NCI-H510A (cell line): ENCODE results near the gene DUSP22.

Experiments
- DNase-seq: peaks from one replicate; lab custom pipeline; 2025; lab: John Stamatoyannopoulos, UW

The DUSP22 gene

DNA sequence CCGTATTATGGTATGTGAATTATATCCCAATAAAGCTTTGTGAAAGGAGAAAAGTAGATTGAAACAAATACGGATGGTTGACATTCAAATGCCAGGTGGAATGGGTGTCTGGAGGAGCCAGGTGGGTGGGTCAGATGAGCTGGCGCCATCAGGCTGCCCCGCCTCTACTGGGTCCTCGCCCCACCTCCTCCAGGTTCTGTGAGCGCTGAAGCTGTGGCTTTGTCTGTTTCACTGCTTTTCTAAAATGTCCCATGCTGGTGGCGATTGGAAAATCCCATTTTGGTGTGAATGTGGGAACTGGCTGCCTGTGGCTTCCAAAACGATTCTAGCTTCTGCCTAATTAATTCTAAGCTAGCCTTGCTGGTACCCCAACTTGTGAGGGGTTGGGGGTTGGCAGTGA, 16.5 kb downstream of the DUSP22 start:
- DNase-seq: no peak

DNA sequence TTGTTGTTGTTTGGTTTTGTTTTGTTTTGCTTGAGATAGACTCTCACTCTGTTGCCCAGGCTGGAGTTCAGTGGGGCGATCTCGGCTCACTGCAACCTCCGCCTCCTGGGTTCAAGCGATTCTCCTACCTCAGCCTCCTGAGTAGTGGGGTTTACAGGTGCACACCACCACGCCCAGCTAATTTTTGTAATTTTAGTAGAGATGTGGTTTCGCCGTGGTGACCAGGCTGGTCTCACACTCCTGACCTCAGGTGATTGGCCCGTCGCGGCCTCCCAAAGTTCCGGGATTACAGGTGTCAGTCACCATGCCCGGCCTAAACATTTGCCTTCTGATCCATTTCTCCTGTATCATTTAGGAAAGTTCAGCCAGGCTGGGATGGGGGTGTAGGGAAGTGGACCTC, 17.7 kb downstream of the DUSP22 start:
- no peak for DNase-seq

DNA sequence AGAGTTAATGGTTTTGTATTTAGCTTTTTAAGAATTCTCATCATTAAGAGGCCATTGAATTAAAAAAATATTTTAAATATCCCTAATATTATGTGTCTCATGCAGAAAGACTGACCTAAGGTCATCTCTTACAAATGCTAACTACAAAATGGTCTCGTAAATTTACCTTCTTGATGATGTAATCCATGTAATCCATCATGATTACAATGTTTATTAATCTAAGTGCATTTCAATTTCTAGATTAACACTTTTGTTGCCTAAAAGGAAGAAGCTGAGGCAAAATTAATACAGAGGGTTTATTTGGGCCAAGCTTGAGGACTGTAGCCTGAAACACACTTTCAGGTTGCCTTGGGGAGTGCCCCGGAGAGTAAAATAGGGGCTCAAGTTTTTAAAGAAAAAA, 18.4 kb downstream of the DUSP22 start:
- no peak for DNase-seq

DNA sequence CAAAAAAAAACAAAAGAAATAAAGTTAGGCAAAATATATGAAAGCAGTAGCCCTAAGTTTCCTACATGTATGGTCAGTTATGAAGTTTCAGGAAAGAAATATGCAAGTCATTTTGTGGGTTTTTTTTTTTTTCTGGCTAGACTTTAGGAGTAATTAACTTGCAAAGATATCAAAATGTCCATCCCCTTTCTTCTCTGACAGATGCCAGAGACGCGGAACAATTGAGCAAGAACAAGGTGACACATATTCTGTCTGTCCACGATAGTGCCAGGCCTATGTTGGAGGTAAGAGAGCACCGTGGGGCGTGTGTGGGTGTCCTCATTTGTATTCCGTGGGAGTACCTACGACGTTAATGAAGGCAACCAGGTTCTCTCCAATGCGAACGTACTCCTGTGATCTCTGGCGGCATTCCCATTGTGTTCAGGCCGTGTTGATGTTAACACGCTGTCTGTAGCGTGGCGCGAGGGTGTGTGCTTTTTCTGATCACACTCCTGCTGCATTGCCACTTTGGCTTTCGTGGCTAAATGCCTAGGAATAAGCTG, 19.5 kb downstream of the DUSP22 start:
- no peak for DNase-seq

DNA sequence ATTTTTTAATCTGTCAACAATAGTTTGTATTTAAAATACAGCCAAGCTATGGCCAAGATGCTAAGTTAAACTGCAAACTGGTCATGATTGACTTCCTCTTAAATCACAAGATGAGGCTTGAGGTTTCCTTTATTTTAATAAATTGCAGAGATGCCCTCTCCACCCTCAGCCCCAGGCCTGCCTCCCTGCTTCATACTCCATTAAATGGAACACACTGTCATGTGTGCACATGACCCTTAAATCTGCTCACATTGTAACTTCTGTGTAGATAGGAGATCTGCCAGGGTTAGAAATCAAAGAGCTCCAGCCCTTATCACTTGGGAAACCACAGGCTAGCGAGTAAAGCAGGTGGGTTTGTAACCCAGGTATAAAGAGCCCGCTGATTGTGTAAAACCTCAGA, 20.8 kb downstream of the DUSP22 start:
- no peak for DNase-seq

DNA sequence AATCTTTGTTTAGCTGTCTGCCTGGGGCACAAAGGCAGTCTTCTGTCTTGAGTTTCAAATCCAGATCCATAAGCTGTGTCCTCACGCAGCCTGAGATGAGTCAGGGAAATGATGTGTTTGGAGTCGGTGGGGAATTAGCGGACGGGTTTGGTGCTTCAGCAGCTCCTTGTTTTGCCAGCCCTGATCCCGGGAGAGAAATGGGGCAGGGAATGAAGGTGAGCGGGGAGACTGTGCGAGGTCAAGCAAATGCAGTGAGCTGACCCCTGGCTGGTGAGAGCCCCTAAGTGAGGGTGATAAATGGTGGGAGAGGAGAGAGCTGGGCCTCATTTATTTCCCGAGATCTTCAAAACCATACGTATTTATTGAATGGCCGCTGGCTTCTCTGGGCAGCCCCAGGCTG, 21.6 kb downstream of the DUSP22 start:
- DNase-seq: no peak

DNA sequence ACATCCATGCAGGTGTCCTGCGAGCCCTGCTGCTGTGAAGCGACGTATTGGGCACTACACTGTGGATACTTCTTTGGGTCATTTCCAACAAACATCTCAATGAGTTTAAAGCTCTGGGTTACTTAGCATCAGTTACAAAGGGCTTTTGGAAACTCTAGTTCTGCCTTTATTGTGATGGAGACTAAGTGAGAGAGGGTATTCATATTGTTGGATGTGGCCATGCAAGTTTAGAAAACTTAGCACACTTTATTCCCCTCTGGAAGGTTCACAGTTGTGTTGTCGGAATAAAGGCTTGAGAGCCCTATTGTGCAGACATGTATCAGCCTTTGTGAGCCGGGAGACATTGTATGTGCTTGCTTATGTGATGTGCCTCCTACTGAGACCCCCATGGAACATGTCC, 22.1 kb downstream of the DUSP22 start:
- no peak for DNase-seq

DNA sequence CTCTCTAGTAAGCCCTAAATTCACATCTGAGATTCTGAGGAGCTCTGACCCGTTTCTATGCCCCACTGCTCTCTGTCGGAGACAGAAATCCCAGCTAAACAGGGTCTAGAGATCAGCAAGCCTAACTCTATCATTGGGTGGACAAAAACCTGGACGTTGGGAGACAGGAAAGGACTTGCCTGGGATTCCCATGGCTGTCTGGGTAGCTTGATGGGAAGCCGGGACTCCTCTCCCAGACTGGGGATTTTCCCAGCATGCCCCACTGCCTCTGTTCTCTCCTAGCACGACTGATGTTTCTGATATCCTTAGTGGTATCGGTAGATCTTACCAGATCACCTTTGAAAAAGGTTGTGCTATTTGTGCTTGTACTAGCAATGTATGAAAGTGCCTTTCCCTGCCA, 22.9 kb downstream of the DUSP22 start:
- no peak for DNase-seq

DNA sequence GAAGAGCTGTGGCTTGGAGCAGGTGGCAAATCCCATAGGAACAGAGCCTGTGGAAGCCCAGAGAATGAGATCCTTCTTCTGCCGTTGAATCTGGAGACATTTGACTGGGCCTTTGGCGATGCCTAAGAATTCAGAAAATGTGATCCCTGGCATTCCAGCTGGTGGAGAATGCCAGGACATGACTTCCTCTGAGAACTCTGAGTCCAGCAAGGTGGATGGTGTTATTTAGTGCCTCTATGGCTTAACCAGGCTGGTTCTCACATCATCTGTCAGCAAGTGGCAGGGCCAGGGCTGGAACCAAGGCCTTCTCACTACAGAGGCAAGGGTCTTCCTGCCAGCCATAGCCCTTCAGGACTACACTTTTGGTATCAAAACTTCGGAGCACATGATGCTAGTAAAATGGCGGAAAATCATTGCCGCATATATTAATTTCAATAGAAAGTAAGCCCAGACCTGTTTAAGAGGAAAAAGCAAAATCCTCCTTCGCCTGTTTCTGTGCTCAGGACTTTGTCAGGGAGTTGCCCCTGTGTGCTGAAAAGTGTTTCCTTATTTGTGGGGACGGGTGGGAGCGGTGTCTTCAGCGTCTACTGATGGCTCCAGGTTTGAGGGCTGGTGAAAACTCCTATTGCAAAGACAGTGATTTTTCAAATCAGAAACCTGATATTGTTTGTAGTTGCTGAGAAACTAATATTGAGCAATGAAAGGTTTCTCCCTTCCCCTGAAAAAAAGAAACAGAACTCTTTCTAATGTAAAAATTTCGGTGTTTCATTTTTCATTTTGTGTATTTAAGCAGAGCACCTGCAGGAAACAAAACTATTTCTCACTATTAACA, 23.9 kb downstream of the DUSP22 start:
- no peak for DNase-seq

DNA sequence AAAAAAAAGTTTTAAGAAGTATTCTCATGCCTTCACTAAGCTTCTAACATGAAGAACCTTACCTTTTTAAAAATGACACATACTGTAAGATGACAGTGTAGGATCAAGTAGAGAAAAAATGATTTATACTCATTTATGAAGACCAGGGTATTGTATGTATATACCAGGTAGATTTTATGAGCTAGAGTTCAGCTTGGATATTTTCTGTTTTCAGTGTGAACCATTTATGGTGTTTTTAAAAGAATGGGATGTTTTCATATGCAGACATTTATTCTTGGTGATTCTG, 24.4 kb downstream of the DUSP22 start:
- no peak for DNase-seq

DNA sequence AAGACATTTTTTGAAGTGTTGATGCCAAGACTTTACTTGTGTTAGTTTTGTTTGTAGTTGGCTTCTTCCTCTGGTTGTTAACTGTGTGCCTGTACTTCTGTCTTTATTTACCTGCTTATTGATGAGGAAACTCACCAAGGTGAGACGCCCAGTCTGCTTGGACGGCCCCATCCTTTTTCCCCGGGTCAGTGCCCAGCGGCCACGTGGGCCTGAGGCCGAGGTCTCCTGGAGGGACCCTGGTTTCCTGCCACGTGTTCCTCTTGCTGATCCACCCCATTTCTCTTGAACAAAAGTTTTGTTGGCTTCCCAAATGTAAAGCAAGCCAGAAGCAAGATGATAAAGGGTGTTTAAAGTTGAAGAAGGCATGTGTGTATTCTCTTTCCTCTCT, 24.8 kb downstream of the DUSP22 start:
- no peak for DNase-seq

DNA sequence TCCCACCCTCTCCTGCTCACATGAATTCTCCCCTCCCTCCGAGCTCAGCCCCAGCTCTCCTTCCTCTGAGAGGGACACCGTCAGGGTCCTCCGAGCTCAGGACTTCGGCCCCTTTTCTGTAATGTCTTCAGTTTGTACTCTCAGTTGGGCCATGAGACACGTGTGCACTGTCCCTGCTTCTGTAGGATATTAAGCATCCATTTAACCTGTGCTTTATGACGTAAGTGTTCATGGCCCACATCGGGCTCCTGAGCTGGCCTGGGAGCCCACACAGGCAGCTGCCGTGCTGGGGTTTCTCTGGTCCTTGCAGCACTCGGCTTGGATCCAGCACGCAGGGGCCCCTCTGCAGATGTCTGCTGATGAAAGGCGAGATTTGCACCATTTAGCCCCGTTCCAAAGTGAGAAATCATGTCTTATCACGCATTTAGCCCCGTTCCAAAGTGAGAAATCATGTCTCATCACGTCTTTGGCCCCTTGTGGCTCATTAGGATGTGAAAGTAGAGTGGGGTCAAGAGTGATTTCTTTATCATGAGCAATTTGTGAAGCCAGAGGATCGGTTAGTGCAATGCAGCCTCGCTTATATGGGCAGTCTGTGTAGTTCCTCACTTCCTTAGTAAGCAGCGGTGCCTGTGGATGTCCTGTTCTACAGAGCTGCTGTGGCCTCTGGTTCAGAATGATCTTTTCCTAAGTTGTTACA, 25.3 kb downstream of the DUSP22 start:
- DNase-seq: no peak

DNA sequence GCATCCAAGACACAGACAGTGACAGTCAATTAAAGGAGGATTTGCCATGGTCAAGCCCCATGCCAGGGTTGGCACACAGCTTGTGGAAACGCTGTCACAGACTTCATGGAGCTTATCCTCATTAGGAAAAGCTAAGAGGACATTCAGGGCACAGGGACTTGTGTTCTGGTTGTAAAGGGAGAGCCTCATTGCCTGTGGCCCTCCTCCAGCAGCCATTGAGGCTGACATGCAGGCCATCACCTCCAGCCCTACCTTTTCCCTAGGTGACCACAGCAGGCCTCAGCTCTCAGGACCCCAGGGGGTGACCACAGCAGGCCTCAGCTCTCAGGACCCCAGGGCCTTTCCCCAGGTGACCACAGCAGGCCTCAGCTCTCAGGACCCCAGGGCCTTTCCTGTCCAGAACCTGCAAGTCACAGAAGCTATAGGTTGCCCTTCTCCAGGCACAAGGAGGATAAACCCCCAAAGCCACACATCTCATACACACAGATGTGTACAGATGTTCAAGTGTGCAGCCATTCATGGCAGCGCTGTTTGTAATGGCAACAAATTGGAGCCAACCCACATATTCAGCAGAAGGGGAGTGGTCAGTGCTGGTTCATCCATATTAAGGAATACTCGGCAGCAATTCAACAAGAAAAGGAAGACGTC, 26.1 kb downstream of the DUSP22 start:
- DNase-seq: no peak

DNA sequence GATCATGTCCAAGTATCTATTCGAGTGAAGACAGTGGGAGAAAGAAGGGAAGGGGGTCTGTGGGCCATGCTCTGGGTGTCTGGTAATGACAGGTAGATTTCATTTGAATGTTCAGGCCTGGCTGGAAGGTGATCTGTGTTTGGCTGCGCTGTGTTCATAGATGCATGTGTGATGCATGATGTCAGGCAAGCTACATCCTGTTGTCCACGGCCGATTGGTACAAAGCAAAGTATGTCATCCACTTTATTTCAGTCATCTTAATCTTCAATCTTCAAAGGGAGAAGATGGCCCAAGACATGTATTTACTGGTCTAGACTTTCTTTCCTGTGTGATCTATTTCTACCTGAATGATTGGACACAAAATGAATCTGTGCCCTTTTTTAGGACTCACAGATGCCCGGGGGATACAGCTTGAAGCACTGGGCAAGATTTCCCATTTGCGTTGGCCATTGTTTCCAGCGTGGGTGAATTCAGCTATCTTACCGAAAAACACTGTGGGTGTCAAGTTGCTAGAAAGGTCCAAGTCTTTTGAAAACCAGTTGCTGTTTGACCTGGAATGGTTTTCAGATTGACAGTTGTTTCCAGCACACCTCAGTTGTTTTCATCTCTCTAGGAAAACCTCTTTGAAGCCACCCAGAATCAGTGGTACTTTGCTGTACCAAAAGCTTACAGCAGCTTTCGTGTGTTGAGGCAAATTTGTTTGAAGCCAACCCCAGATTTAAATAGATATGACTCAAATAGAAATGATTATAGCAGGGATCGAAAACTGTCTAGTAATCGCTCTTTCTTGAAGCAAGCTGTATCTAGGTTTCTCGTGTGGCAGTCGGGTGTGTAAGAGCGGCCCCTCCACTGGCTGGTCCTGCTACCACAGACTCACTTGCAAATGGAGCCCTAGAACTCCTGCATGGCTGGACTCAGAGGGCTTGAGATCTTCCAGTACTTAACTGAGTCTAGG, 27.2 kb downstream of the DUSP22 start:
- DNase-seq: no peak

DNA sequence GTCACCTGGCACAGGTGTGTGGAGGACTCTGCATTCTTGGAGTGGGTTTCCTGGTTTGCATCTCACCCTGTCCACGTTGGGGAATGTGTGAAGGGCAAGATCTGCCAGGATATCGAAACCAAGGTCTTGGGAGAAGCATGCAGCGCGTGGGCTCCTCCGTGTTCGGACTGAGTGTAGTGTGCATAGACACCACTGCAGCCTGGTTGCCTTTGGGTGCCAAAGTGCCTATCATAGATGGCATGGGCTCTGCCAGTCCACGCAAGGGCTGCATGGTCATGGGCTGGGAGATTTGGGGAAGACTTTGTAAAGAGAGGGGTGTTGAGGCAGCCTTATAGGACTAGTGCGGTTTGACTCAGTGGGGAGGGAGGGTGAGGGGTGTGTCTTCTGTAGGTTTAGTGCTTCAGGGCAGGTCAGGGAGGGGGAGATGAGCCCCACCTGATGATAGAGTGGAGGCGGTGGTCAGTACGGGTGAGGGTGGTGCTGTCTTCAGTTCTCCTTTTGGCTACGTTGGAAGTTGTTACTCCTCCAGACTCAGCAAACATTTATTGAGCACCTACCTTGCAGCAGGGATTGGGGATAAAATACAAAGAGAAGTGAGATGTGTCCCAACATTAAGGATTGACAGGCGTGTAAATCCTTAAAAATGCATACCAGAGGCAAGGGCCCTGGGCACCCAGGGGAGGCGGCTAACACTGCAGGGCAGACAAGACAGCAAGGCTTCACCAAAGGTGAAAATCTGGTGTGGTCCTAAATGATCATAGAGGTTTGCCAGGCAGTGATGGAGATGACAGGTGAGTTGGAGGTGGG, 28.3 kb downstream of the DUSP22 start:
- DNase-seq: no peak

DNA sequence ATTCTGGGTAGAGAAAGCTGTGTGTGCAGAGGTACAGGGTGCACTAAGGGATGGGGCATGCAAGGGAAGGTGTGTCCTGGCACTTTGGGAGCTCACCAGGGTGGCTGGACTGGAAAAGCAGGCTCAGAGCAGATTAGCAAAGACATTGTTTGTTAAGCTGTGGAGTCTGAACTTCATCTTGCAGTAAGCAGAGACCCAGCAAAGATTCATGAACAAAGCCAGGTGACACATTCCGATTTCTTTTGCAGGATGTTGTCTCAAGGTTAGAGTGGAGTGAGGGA, 28.8 kb downstream of the DUSP22 start:
- no peak for DNase-seq

DNA sequence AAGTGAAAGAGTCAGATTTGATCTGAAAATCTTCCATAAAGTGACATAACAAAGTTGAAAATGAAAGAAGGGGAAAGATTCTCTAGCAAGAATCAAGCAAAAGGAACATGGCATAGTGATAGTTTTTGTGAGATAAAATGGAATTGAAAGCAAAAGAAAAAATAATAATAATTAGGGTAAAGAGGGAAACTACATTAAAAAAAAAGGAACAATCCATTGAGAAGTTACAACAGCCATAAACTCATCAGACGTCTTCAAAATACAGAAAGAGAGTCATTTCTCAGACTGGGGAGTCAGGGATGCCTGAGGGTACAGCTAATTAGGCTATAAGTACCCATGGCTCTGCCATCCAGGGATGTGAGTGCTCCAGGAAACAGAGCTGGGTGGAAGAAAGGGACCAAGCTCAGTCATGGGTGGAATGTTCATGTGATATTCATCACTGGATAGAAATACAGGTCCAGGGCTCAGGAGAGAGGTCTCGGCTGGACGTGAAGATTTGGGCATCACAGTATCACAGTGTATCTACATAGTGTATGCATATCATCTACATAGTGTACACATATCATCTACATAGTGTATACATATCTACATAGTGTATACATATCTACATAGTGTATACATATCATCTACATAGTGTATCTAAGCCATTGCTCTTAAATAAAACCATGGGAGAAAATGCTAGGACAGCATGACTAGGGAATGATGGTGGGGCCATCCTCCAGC, 29.4 kb downstream of the DUSP22 start:
- DNase-seq: no peak

DNA sequence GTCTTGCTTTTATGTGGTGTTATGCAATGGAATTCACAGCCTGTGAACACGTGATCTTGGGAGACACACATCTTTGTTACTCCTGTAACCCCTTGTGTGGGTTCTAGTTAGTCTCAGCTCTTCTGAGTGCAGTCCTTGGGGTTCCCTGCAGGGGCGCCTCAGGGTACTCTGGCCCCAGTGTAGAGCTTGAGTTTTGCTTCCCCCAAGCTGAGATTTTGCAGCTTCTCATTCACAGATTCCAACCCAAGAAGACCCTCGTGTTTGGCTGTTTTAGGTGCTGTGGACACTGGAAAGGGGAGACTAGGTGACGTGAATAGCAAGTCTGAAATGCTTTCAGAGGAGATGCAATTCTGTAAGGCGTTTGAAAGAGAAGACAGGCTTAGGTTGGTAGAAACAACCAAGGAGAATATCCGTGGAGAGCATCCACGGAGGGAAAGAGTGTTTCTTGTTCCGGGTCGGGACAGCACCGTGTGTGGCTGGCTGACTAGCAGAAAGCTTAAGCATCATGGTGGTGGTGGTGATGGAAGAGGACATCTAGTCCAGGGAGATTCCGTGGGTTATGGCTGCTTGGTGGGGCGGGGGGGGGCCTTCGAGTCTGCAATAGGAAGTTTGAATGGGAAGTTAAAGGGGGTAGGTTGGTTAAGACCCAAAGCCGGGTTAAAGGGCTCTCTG, 30.1 kb downstream of the DUSP22 start:
- no peak for DNase-seq

DNA sequence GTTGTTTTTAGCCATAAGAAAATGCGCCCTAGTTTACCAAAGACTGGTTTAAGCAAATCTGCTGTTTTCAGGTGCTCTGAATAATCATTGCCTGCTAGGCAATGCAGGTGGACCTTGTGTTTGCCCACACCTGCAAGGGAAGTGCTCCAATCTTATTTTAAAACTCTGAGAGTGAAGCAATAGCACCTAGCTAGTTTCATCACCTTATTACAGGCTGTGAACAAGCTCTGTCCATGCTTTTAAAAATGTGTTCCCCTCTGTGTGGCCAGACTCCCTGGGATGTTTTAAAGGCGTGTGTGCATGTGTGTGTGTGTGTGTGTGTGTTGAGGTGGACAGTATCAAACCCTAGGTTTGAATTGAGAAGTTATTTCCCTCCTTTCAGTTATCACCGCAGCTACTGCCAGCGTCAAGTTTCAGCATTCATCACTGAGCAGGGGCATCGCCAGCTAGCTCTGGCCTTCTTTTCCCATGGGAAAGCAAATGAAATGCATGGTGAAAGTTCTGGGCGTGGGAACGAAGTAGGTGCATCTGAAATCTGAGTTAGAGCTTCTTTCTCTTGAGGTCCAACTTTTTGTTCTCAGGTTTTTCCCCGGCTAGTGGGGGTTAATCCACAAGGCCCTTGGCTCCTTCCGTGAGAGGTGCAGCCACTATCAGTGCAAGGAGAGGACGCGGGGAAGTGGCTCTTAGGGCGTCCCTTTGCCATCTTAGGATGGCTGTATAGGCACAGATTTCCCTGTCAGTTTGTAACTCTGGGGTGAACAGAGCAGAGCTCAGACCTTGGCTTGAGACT, 30.8 kb downstream of the DUSP22 start:
- DNase-seq: no peak
